ENCODE results near the gene ABHD16A.
"Not testable (repeated sequence)": the region's sequence is repeated elsewhere in the genome, so short reads cannot be mapped to it uniquely, and the experiment has no call there.

The ABHD16A gene

GRCh38 chr6:31713991-31714684 lies 11.0 kb upstream of the ABHD16A start:
- DNase-seq: no peak

- no peak for DNase-seq
These were observed 10.3 kb upstream of the ABHD16A start for GRCh38 chr6:31713465-31713864.

GRCh38 chr6:31712296-31712695 lies 9.2 kb upstream of the ABHD16A start:
- DNase-seq: no peak

GRCh38 chr6:31711233-31711632 lies 8.1 kb upstream of the ABHD16A start:
- no peak for DNase-seq

- no peak for DNase-seq
These were observed 7.5 kb upstream of the ABHD16A start for GRCh38 chr6:31710523-31711219.

- not testable (repeated sequence) for DNase-seq
These were observed 6.0 kb upstream of the ABHD16A start for GRCh38 chr6:31709157-31709556.

- DNase-seq: no peak
These were observed 5.1 kb upstream of the ABHD16A start for GRCh38 chr6:31708224-31708623.

GRCh38 chr6:31707701-31708100 lies 4.6 kb upstream of the ABHD16A start:
- DNase-seq: no peak

- no peak for DNase-seq
These were observed 3.5 kb upstream of the ABHD16A start, which contains the start of gene LY6G6F for GRCh38 chr6:31706599-31706998. Gene LY6G6F, plus strand, starts transcription at chr6:31706866. Its CDS starts 41 bp downstream, at chr6:31706907.

- DNase-seq: no peak
These were observed 2.8 kb upstream of the ABHD16A start for GRCh38 chr6:31705931-31706330.

- DNase-seq: peak; percentile 76
These were observed 712 bp downstream of the ABHD16A start for GRCh38 chr6:31702405-31702818.

- DNase-seq: no peak
These were observed 1.3 kb downstream of the ABHD16A start for GRCh38 chr6:31701666-31702404.

GRCh38 chr6:31700740-31701401 lies 2.3 kb downstream of the ABHD16A start:
- no peak for DNase-seq

GRCh38 chr6:31697555-31697954 lies 5.6 kb downstream of the ABHD16A start:
- DNase-seq: no peak

- no peak for DNase-seq
These were observed 9.6 kb downstream of the ABHD16A start for GRCh38 chr6:31693535-31693934.

GRCh38 chr6:31692886-31693285 lies 10.2 kb downstream of the ABHD16A start:
- DNase-seq: no peak

- no peak for DNase-seq
These were observed 10.8 kb downstream of the ABHD16A start for GRCh38 chr6:31692353-31692752.

- DNase-seq: no peak
These were observed 11.5 kb downstream of the ABHD16A start for GRCh38 chr6:31691564-31692108.

- DNase-seq: no peak
These were observed 12.1 kb downstream of the ABHD16A start for GRCh38 chr6:31691078-31691463.

GRCh38 chr6:31690231-31691077 lies 12.7 kb downstream of the ABHD16A start:
- no peak for DNase-seq

GRCh38 chr6:31689249-31690110 lies 13.6 kb downstream of the ABHD16A start:
- peak; percentile 66 for DNase-seq

Data from activated effector memory CD4-positive, alpha-beta T cell treated with anti-CD3 and anti-CD28 coated beads, Interleukin-2, amount 50 U/mL, for 16 hours (primary cell).